ENCODE measurements around the gene STK32B.

The STK32B gene

GRCh38 chr4:5072948-5073347 is 21.7 kb downstream of the STK32B start:
- H3K4me1 Mint-ChIP-seq, result no peaks in the 10 kb centered on the region
- H3K27ac Mint-ChIP-seq, result no peak overlapping the region
- H3K27me3 Mint-ChIP-seq, result peaks cover 10% of the 10 kb centered on the region
- no peak for ATAC-seq
- peaks cover 8% of the 10 kb centered on the region in 2 donors for H3K9me3 Mint-ChIP-seq
- DNase-seq, result no peak
- no peak overlapping the region for H3K4me3 Mint-ChIP-seq

GRCh38 chr4:5078009-5078408 is 26.7 kb downstream of the STK32B start:
- no peak for ATAC-seq
- Mint-ChIP-seq H3K9me3 (peaks cover 11 to 38% of the 10 kb centered on the region in 2 donors), H3K27ac (no peak overlapping the region), H3K27me3 (peaks cover 13% of the 10 kb centered on the region), H3K4me3 (no peak overlapping the region), H3K4me1 (no peaks in the 10 kb centered on the region)
- DNase-seq, result no peak

- no peak overlapping the region for H3K4me3 Mint-ChIP-seq
- no peak overlapping the region for H3K27ac Mint-ChIP-seq
- H3K4me1 Mint-ChIP-seq, result no peaks in the 10 kb centered on the region
- ATAC-seq (no peak), DNase-seq (no peak)
- peaks cover 11 to 44% of the 10 kb centered on the region in 2 donors for H3K9me3 Mint-ChIP-seq
- peaks cover 13% of the 10 kb centered on the region for H3K27me3 Mint-ChIP-seq
Observed at GRCh38 chr4:5079581-5079980, 28.3 kb downstream of the STK32B start.

GRCh38 chr4:5081441-5081999 is 30.2 kb downstream of the STK32B start:
- peaks cover 22 to 56% of the 10 kb centered on the region in 2 donors for H3K9me3 Mint-ChIP-seq
- peak overlapping the region in 1 of 2 donors; percentile 9 for H3K27ac Mint-ChIP-seq
- peaks cover 13% of the 10 kb centered on the region for H3K27me3 Mint-ChIP-seq
- ATAC-seq (no peak), DNase-seq (no peak)
- no peak overlapping the region for H3K4me3 Mint-ChIP-seq
- no peaks in the 10 kb centered on the region for H3K4me1 Mint-ChIP-seq

GRCh38 chr4:5082376-5082775 is 31.1 kb downstream of the STK32B start:
- Mint-ChIP-seq H3K4me3 (no peak overlapping the region), H3K9me3 (peaks cover 25 to 55% of the 10 kb centered on the region in 2 donors), H3K27me3 (peaks cover 9% of the 10 kb centered on the region), H3K27ac (no peak overlapping the region), H3K4me1 (no peaks in the 10 kb centered on the region)
- no peak for ATAC-seq
- DNase-seq, result no peak

GRCh38 chr4:5084911-5085475 is 33.7 kb downstream of the STK32B start:
- ATAC-seq (no peak), DNase-seq (no peak)
- H3K9me3 Mint-ChIP-seq, result peaks cover 24 to 44% of the 10 kb centered on the region in 2 donors
- H3K4me3 Mint-ChIP-seq, result no peak overlapping the region
- no peaks in the 10 kb centered on the region for H3K4me1 Mint-ChIP-seq
- H3K27me3 Mint-ChIP-seq, result no peaks in the 10 kb centered on the region
- no peak overlapping the region for H3K27ac Mint-ChIP-seq

- DNase-seq, result no peak
- Mint-ChIP-seq H3K27me3 (no peaks in the 10 kb centered on the region), H3K27ac (no peak overlapping the region), H3K4me1 (no peaks in the 10 kb centered on the region), H3K9me3 (peaks cover 16 to 29% of the 10 kb centered on the region in 2 donors), H3K4me3 (no peak overlapping the region)
- ATAC-seq, result no peak
Observed at GRCh38 chr4:5086535-5086934, 35.3 kb downstream of the STK32B start.

- H3K4me3 Mint-ChIP-seq, result no peak overlapping the region
- no peak for ATAC-seq
- peaks cover 9% of the 10 kb centered on the region for H3K27me3 Mint-ChIP-seq
- H3K4me1 Mint-ChIP-seq, result no peaks in the 10 kb centered on the region
- DNase-seq, result no peak
- no peak overlapping the region for H3K27ac Mint-ChIP-seq
- peaks cover 5 to 7% of the 10 kb centered on the region in 2 donors for H3K9me3 Mint-ChIP-seq
Observed at GRCh38 chr4:5096261-5096660, 45.0 kb downstream of the STK32B start.

- no peak for ATAC-seq
- no peaks in the 10 kb centered on the region for H3K4me1 Mint-ChIP-seq
- peaks cover 13% of the 10 kb centered on the region for H3K27me3 Mint-ChIP-seq
- H3K9me3 Mint-ChIP-seq, result peaks cover 7 to 8% of the 10 kb centered on the region in 2 donors
- H3K4me3 Mint-ChIP-seq, result no peak overlapping the region
- no peak overlapping the region for H3K27ac Mint-ChIP-seq
- no peak for DNase-seq
Observed at GRCh38 chr4:5098176-5098575, 46.9 kb downstream of the STK32B start.

GRCh38 chr4:5100336-5100735 is 49.1 kb downstream of the STK32B start:
- ATAC-seq (no peak), DNase-seq (no peak)
- Mint-ChIP-seq H3K27me3 (peaks cover 14% of the 10 kb centered on the region), H3K27ac (no peak overlapping the region), H3K4me1 (no peaks in the 10 kb centered on the region), H3K9me3 (peaks cover 7 to 11% of the 10 kb centered on the region in 2 donors), H3K4me3 (no peak overlapping the region)

GRCh38 chr4:5100986-5101385 is 49.7 kb downstream of the STK32B start:
- Mint-ChIP-seq H3K4me1 (no peaks in the 10 kb centered on the region), H3K27ac (peak overlapping the region in 1 of 2 donors; percentile 51), H3K27me3 (peaks cover 14% of the 10 kb centered on the region), H3K9me3 (peaks cover 7 to 11% of the 10 kb centered on the region in 2 donors), H3K4me3 (no peak overlapping the region)
- DNase-seq (no peak), ATAC-seq (no peak)

- no peak for ATAC-seq
- Mint-ChIP-seq H3K27me3 (peaks cover 14% of the 10 kb centered on the region), H3K27ac (no peak overlapping the region), H3K4me3 (no peak overlapping the region), H3K9me3 (peaks cover 7 to 11% of the 10 kb centered on the region in 2 donors), H3K4me1 (no peaks in the 10 kb centered on the region)
- no peak for DNase-seq
Observed at GRCh38 chr4:5101571-5101970, 50.3 kb downstream of the STK32B start.

GRCh38 chr4:5110901-5111300 is 59.6 kb downstream of the STK32B start:
- H3K9me3 Mint-ChIP-seq, result no peaks in the 10 kb centered on the region
- H3K4me3 Mint-ChIP-seq, result no peak overlapping the region
- H3K27ac Mint-ChIP-seq, result no peak overlapping the region
- H3K4me1 Mint-ChIP-seq, result no peaks in the 10 kb centered on the region
- DNase-seq, result no peak
- peaks cover 7% of the 10 kb centered on the region for H3K27me3 Mint-ChIP-seq
- no peak for ATAC-seq

- H3K27ac Mint-ChIP-seq, result no peak overlapping the region
- no peak for DNase-seq
- no peaks in the 10 kb centered on the region for H3K4me1 Mint-ChIP-seq
- H3K27me3 Mint-ChIP-seq, result peaks cover 7% of the 10 kb centered on the region
- no peak for ATAC-seq
- no peak overlapping the region for H3K4me3 Mint-ChIP-seq
- H3K9me3 Mint-ChIP-seq, result no peaks in the 10 kb centered on the region
Observed at GRCh38 chr4:5112333-5113095, 61.2 kb downstream of the STK32B start.

- ATAC-seq (no peak), DNase-seq (no peak)
- H3K4me3 Mint-ChIP-seq, result no peak overlapping the region
- no peaks in the 10 kb centered on the region for H3K27me3 Mint-ChIP-seq
- H3K4me1 Mint-ChIP-seq, result no peaks in the 10 kb centered on the region
- H3K9me3 Mint-ChIP-seq, result no peaks in the 10 kb centered on the region
- H3K27ac Mint-ChIP-seq, result no peak overlapping the region
Observed at GRCh38 chr4:5114950-5115349, 63.7 kb downstream of the STK32B start.

GRCh38 chr4:5118091-5118786 is 67.0 kb downstream of the STK32B start:
- no peak for ATAC-seq
- Mint-ChIP-seq H3K27ac (no peak overlapping the region), H3K4me1 (no peaks in the 10 kb centered on the region), H3K4me3 (no peak overlapping the region), H3K9me3 (no peaks in the 10 kb centered on the region), H3K27me3 (no peaks in the 10 kb centered on the region)
- no peak for DNase-seq

All from stimulated activated naive CD8-positive, alpha-beta T cell treated with anti-CD3 and anti-CD28 coated beads, Interleukin-15, amount 100 ng/mL, for 72 hours (primary cell).